ENCODE measurements around the gene LARP4B.

DNA sequence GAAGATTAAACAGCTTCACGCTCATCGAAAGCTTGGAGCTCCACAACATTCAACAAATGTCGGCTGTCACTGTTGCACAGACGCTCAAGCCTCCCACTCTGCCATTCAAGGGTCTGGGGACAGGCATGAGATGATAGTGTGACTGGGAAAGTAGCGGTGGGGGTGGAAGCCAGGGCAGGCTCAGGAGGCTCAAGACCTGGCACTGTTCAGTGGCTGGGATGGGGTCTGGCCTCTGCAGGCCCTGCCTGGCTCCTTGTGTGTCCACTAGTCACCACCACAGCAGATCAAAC lies 43.2 kb upstream of the LARP4B start:
- TF ChIP-seq POLR2AphosphoS5 (IDR thresholded peaks at IDR 0.05; ENCODE audit: low read depth, low read length), result no peak
- TF ChIP-seq MAX (IDR thresholded peaks at IDR 0.05; ENCODE audit: low read depth), result no peak
- no peak for TF ChIP-seq EZH2phosphoT487 (IDR thresholded peaks at IDR 0.05; ENCODE audit: borderline replicate concordance, low read depth)
- TF ChIP-seq, protein P1, sequence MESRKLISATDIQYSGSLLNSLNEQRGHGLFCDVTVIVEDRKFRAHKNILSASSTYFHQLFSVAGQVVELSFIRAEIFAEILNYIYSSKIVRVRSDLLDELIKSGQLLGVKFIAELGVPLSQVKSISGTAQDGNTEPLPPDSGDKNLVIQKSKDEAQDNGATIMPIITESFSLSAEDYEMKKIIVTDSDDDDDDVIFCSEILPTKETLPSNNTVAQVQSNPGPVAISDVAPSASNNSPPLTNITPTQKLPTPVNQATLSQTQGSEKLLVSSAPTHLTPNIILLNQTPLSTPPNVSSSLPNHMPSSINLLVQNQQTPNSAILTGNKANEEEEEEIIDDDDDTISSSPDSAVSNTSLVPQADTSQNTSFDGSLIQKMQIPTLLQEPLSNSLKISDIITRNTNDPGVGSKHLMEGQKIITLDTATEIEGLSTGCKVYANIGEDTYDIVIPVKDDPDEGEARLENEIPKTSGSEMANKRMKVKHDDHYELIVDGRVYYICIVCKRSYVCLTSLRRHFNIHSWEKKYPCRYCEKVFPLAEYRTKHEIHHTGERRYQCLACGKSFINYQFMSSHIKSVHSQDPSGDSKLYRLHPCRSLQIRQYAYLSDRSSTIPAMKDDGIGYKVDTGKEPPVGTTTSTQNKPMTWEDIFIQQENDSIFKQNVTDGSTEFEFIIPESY (IDR thresholded peaks at IDR 0.05; ENCODE audit: borderline replicate concordance, low read depth), result no peak
- TF ChIP-seq CTCF (IDR thresholded peaks at IDR 0.05), result no peak
- no peak for TF ChIP-seq YY1 (IDR thresholded peaks at IDR 0.05; ENCODE audit: low read depth)
- TF ChIP-seq, protein P2, sequence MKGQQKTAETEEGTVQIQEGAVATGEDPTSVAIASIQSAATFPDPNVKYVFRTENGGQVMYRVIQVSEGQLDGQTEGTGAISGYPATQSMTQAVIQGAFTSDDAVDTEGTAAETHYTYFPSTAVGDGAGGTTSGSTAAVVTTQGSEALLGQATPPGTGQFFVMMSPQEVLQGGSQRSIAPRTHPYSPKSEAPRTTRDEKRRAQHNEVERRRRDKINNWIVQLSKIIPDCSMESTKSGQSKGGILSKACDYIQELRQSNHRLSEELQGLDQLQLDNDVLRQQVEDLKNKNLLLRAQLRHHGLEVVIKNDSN (IDR thresholded peaks at IDR 0.05; ENCODE audit: borderline replicate concordance, low read depth), result no peak
- TF ChIP-seq JUND (IDR thresholded peaks at IDR 0.05), result no peak
- no peak for TF ChIP-seq RAD21 (IDR thresholded peaks at IDR 0.05; ENCODE audit: low read length)
- TF ChIP-seq TEAD4 (IDR thresholded peaks at IDR 0.05; ENCODE audit: borderline replicate concordance, insufficient read depth), result no peak
- no peak for TF ChIP-seq SMC3 (IDR thresholded peaks at IDR 0.05; ENCODE audit: low read depth, low read length)
